Occipital lobe (tissue), 3 donors: ENCODE data around the gene SLC23A2. TPM values are rescaled to one million over a fixed set of nuclear protein-coding genes. Genes with fewer than 3 reads are reported as not detected.

Experiments
- DNase-seq: peaks from one replicate; lab custom pipeline; 2025; lab: John Stamatoyannopoulos, UW
- small RNA-seq: library from RNA; depleted of rRNA; stranded (forward); fragments of <200 nt; gene quantifications from one replicate; pipeline ENCODE3, GENCODE V24; 2014
- total RNA-seq: library from RNA; depleted of rRNA; stranded (reverse); fragments of >200 nt; gene quantifications from one replicate; pipeline ENCODE4 v1.2.3, GENCODE V29; 2014

Gene SLC23A2
- total RNA-seq, 1 donor from 2014 or later: 52.9 TPM

DNA sequence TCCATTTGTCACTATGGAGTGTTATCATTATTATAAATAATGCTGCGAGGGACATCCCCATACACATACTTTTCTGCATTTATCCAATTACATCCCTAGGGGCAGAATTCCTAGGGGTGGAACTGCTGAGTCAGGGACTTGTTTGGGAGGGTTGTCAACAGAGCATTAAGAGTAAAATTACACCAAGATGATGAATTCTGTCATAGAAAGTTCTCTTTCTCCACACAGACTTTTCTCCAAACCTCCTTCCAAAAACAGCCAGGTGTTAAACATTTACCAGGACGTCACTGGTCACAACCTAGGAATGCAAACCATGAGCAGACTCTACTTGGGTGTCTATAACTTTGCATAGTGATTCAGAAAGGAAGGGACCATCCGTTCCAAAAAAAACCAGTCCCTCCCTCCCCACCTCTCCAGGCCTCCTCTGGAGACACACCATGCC is 184.1 kb downstream of the SLC23A2 start:
- DNase-seq: no peak

DNA sequence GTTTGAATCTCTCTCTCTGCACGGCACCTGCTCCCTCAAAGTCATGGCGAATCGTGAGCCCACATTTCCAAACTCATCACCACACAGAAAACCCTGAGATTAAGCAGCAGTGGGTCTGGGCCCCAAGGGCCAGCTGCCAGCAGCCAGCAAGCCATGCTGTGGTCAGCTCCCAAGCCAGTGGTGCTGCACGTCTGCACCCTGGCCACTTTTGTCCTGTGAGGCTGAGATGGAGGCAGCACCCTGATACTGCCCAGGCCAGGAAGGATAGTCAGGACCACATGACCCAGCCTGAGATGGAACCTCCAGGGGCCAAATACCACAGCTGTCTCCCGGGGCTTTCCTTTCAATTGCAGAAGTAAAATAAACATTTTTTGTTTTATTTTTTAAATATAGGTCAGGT is 185.7 kb downstream of the SLC23A2 start:
- DNase-seq: no peak

DNA sequence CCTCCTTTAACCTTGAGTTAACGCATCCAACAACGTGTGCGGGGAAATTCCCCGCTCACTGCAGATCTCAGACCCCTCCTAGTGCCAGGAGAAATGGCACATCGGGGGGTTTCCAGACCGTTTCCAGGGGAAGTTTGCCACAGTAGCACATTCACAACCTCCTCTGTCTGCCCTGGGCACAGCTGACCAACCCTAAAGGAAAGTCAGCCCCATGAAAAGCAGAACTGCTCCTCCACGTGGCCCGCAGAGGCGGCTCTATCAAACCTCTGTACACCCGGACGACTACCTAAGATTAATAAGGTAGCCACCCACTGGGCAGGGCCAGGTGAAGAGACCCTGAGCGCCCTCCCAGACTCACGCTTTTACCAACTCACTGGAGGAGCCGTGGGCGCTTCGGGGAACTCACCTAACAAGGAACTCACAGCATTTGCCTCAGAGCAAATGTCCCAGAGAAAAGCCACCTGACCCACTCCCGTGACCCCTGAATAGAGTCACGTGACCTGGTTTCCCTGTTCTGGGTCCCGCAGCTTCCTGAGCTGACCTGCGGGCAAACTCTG is 186.5 kb downstream of the SLC23A2 start:
- no peak for DNase-seq

- no peak for DNase-seq
Observed at GRCh38 chr20:4813863-4814695, 187.2 kb downstream of the SLC23A2 start.

DNA sequence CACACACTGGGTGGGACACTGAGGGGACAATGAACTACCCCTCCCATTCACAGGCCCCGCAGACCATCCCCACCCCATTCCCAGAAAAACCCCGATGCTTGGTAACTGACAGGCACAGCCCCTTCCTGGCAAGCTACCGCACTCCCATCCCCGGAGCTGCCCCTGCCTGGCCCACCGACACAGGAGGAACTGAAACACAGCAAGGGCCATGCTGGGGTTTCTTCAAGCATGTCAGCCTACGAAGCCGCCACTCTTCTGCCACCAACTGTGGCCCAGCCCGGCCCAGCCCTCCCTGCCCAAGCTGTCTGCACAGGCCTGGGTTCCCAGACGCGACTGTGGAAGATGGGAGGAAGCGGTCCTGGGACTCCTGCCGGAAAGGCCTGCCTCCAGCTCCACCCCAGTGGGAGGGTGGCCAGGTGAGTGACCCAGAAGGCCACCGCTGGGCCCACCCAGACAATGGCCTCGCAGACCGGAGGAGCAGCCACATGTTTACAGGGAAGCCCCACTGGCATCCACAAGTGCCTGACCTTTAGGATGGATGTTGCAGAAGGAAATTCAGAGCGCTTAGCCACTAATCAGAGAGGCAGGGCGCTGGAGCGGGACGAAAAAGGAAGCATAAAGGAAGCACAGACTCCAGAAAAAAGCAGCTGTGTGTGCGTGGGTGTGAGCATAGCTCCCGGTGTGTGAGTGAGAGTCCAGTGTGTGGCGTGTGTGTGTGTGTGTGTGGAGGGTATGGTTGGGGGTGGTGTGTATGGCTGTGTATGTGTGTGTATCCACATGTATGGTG is 188.0 kb downstream of the SLC23A2 start:
- no peak for DNase-seq

DNA sequence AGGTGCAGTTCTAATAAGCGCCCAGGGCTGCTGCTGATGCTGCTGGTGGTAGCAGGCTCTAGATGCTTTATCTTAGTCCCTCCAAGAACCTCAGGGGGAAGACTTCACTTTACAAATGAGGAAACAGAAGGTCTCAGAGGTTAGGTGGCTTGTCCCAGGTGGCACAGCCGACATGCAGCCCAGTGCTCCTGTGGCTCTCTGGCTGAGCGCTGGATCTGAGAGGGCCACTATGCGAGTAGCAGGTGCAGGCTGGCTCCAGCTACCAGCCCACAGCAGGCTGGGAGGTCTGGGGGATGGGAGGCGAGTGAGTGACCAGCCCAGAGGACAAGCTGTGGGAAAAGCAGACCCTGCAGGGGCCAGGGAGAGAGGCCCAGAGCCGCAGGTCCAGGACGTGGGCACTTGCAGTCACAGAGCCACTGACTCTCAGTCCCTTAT is 188.7 kb downstream of the SLC23A2 start:
- DNase-seq: no peak

- no peak for DNase-seq
Observed at GRCh38 chr20:4812216-4812615, 189.1 kb downstream of the SLC23A2 start.

GRCh38 chr20:4811661-4812181 is 189.6 kb downstream of the SLC23A2 start:
- DNase-seq: no peak

GRCh38 chr20:4811257-4811656 is 190.1 kb downstream of the SLC23A2 start:
- DNase-seq: no peak

- DNase-seq: no peak
Observed at GRCh38 chr20:4810426-4811019, 190.8 kb downstream of the SLC23A2 start.

- no peak for DNase-seq
Observed at GRCh38 chr20:4809707-4810106, 191.6 kb downstream of the SLC23A2 start.

- no peak for DNase-seq
Observed at GRCh38 chr20:4808872-4809271, 192.4 kb downstream of the SLC23A2 start.

GRCh38 chr20:4805663-4806449 is 195.5 kb downstream of the SLC23A2 start:
- no peak for DNase-seq

DNA sequence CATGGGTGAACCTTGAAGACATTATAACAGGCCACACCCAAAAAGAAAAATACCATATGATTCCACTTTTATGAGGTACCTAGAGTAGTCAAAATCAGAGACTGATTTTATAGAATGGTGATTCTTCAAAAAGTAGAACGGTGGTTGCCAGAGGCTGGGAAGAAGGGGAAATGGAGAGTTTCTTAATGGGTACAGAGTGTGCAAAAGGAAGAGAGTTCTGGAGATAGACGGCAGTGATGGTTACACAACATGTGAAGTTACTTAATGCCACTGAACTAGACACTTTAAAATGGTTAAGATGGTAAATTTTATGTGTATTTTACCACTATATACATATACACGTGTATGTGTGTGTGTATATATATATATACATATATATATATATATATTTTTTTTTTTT is 198.8 kb downstream of the SLC23A2 start:
- no peak for DNase-seq

Small RNA genes lying within 50 kb of the gene (small RNA-seq; reads per million reads assigned to genes)
- not detected for gene AL121890.1
- gene RF00322: not detected

Other genes starting within 250 kb of the SLC23A2 start
- 299 TPM for gene RASSF2, start 177.9 kb downstream of the SLC23A2 start, total RNA-seq
- gene TMEM230, start 111.6 kb upstream of the SLC23A2 start, total RNA-seq: 50.1 TPM
- gene PCNA, start 118.4 kb upstream of the SLC23A2 start, total RNA-seq: 40.9 TPM
- 67.2 TPM for gene CDS2, start 125.5 kb upstream of the SLC23A2 start, total RNA-seq